Measurements from ENCODE around the gene JMJD4. TPM values are rescaled to one million over a fixed set of nuclear protein-coding genes. Genes with fewer than 3 reads are reported as not detected.
A peak's percentile ranks its signal among the peaks of the same experiment; 100 is the strongest.

The JMJD4 gene
- polyA plus RNA-seq, 3 donors, result 7.9 to 11.2 (median 11.2) TPM

GRCh38 chr1:227762231-227762911 lies 27.3 kb upstream of the JMJD4 start:
- H3K9me3 Mint-ChIP-seq, result no peaks in the 10 kb centered on the region
- H3K36me3 Mint-ChIP-seq, result peaks cover 47 to 53% of the 10 kb centered on the region in 2 donors
- H3K4me3 Mint-ChIP-seq, result no peak overlapping the region
- peaks cover 0 to 13% of the 10 kb centered on the region in 2 donors for H3K4me1 ChIP-seq (ENCODE audit: control insufficient read depth in 1 of 2, insufficient read depth in 2 of 2, low read length in 2 of 2)
- peaks cover 21% of the 10 kb centered on the region for H3K4me1 Mint-ChIP-seq
- no peak overlapping the region for H3K4me2 ChIP-seq (replicated peaks; ENCODE audit: extremely low read depth, low read length, poor library complexity, severe bottlenecking)
- no peaks in the 10 kb centered on the region for H3K79me2 ChIP-seq (ENCODE audit: insufficient read depth, low read length)
- no peak overlapping the region for H3K4me3 ChIP-seq (replicated peaks in 1 of 3; ENCODE audit: low read depth in 2 of 3, low read length in 3 of 3)
- peak; percentile 24 to 49 (median 38) for DNase-seq
- H3K27ac Mint-ChIP-seq, result no peak overlapping the region
- no peaks in the 10 kb centered on the region for H3K9me3 ChIP-seq (replicated peaks in 1 of 2; ENCODE audit: control insufficient read depth in 1 of 2, insufficient read depth in 1 of 2, low read length in 2 of 2)
- H3K27ac ChIP-seq (ENCODE audit: low read depth in 1 of 2, low read length in 2 of 2), result no peak overlapping the region
- peak; percentile 84 for TF ChIP-seq CTCF (IDR thresholded peaks at IDR 0.05)
- H2AFZ ChIP-seq (ENCODE audit: insufficient read depth, low read depth, low read length, poor library complexity, severe bottlenecking), result no peak overlapping the region
- no peaks in the 10 kb centered on the region for H3K27me3 Mint-ChIP-seq (ENCODE audit: low read depth in 3 of 3)
- 19% methylated on average over 21 of the region's 22 CpGs for WGBS (ENCODE audit: insufficient coverage)
- H3K9ac ChIP-seq (ENCODE audit: insufficient read depth, low read length, poor library complexity, severe bottlenecking), result no peak overlapping the region
- H3K27me3 ChIP-seq (ENCODE audit: control insufficient read depth in 2 of 2, insufficient read depth in 2 of 2, low read length in 2 of 2), result no peaks in the 10 kb centered on the region
- H3K36me3 ChIP-seq (replicated peaks in 1 of 2; ENCODE audit: control insufficient read depth in 1 of 2, insufficient read depth in 2 of 2, low read length in 2 of 2), result peaks cover 29 to 62% of the 10 kb centered on the region in 2 donors
- peaks cover 6% of the 10 kb centered on the region for H4K20me1 ChIP-seq (ENCODE audit: insufficient read depth, low read length)
- intact Hi-C loops (cut with micrococcal nuclease), result loop anchor here (5.0 kb wide), 1 partner anchor 185 kb away; the partner anchor contains the start of gene WNT9A (in 2 of the 2)

GRCh38 chr1:227761621-227762230 lies 26.6 kb upstream of the JMJD4 start:
- Histone ChIP-seq H4K20me1 (ENCODE audit: insufficient read depth, low read length) (peaks cover 6% of the 10 kb centered on the region), H2AFZ (ENCODE audit: insufficient read depth, low read depth, low read length, poor library complexity, severe bottlenecking) (no peak overlapping the region), H3K4me2 (replicated peaks; ENCODE audit: extremely low read depth, low read length, poor library complexity, severe bottlenecking) (no peak overlapping the region), H3K79me2 (ENCODE audit: insufficient read depth, low read length) (no peaks in the 10 kb centered on the region), H3K9me3 (replicated peaks in 1 of 2; ENCODE audit: control insufficient read depth in 1 of 2, insufficient read depth in 1 of 2, low read length in 2 of 2) (no peaks in the 10 kb centered on the region), H3K27me3 (ENCODE audit: control insufficient read depth in 2 of 2, insufficient read depth in 2 of 2, low read length in 2 of 2) (no peaks in the 10 kb centered on the region), H3K4me1 (ENCODE audit: control insufficient read depth in 1 of 2, insufficient read depth in 2 of 2, low read length in 2 of 2) (peaks cover 0 to 13% of the 10 kb centered on the region in 2 donors), H3K27ac (ENCODE audit: low read depth in 1 of 2, low read length in 2 of 2) (no peak overlapping the region), H3K9ac (ENCODE audit: insufficient read depth, low read length, poor library complexity, severe bottlenecking) (no peak overlapping the region), H3K4me3 (replicated peaks in 1 of 3; ENCODE audit: low read depth in 2 of 3, low read length in 3 of 3) (no peak overlapping the region), H3K36me3 (replicated peaks in 1 of 2; ENCODE audit: control insufficient read depth in 1 of 2, insufficient read depth in 2 of 2, low read length in 2 of 2) (peaks cover 29 to 58% of the 10 kb centered on the region in 2 donors)
- DNase-seq, result no peak
- TF ChIP-seq CTCF (IDR thresholded peaks at IDR 0.05), result no peak
- 90% methylated on average over 17 of the region's 17 CpGs for WGBS (ENCODE audit: insufficient coverage)
- Mint-ChIP-seq H3K36me3 (peaks cover 41 to 50% of the 10 kb centered on the region in 2 donors), H3K4me3 (no peak overlapping the region), H3K9me3 (no peaks in the 10 kb centered on the region), H3K4me1 (peaks cover 21% of the 10 kb centered on the region), H3K27me3 (ENCODE audit: low read depth in 3 of 3) (no peaks in the 10 kb centered on the region), H3K27ac (peak overlapping the region in 1 of 7 donors; percentile 48)
- intact Hi-C loops (cut with micrococcal nuclease), result loop anchor here (5.0 kb wide), 1 partner anchor 186 kb away; the partner anchor contains the start of gene WNT9A (in 2 of the 2)

All from CD14-positive monocyte (primary cell).